Fibroblast of skin of left quadriceps (primary cell): ENCODE data around the gene PACRG.

Experiments used
- DNase-seq, 2 experiments: peaks; one replicate each; pipeline ENCODE4 v3.0.0-alpha.2; 2013; ENCODE audit warnings: low read depth in 2 of 2

Gene PACRG

GRCh38 chr6:163287626-163288025, 559.9 kb downstream of the PACRG start:
- no peak for DNase-seq

- no peak for DNase-seq
Measured at GRCh38 chr6:163288066-163288465, 560.3 kb downstream of the PACRG start.

- no peak for DNase-seq
Measured at GRCh38 chr6:163288915-163289314, 561.1 kb downstream of the PACRG start.

- DNase-seq, result no peak
Measured at GRCh38 chr6:163289447-163289846, 561.7 kb downstream of the PACRG start.

GRCh38 chr6:163290545-163291274, 562.9 kb downstream of the PACRG start:
- no peak for DNase-seq

GRCh38 chr6:163291622-163292021, 563.8 kb downstream of the PACRG start:
- peak; percentile 76 to 80 for DNase-seq

- no peak for DNase-seq
Measured at GRCh38 chr6:163293286-163293685, 565.5 kb downstream of the PACRG start.

- no peak for DNase-seq
Measured at GRCh38 chr6:163294734-163295133, 567.0 kb downstream of the PACRG start.

- no peak for DNase-seq
Measured at GRCh38 chr6:163296835-163297519, 569.2 kb downstream of the PACRG start.

- DNase-seq, result peak in 1 of 2 experiments; percentile 9
Measured at GRCh38 chr6:163298079-163298830, 570.5 kb downstream of the PACRG start.

GRCh38 chr6:163300838-163301237, 573.1 kb downstream of the PACRG start:
- no peak for DNase-seq

- no peak for DNase-seq
Measured at GRCh38 chr6:163301726-163302635, 574.2 kb downstream of the PACRG start.

GRCh38 chr6:163302747-163303146, 575.0 kb downstream of the PACRG start:
- no peak for DNase-seq

GRCh38 chr6:163306000-163306399, 578.2 kb downstream of the PACRG start:
- no peak for DNase-seq

- no peak for DNase-seq
Measured at GRCh38 chr6:163308629-163309440, 581.1 kb downstream of the PACRG start.

GRCh38 chr6:163309491-163310026, 581.8 kb downstream of the PACRG start:
- peak in 1 of 2 experiments; percentile 14 for DNase-seq

GRCh38 chr6:163310096-163310972, 582.6 kb downstream of the PACRG start:
- no peak for DNase-seq

- DNase-seq, result no peak
Measured at GRCh38 chr6:163310973-163311383, 583.2 kb downstream of the PACRG start.

- no peak for DNase-seq
Measured at GRCh38 chr6:163311830-163312229, 584.1 kb downstream of the PACRG start.
